Inflammatory macrophage treated with lipopolysaccharide for 1 hour (primary cell): ENCODE measurements around the gene HCN2.
"Not testable (repeated sequence)": the region's sequence is repeated elsewhere in the genome, so short reads cannot be mapped to it uniquely, and the experiment has no call there.

ENCODE experiments used
- DNase-seq, 2 donors: peaks; one replicate each; pipeline ENCODE4 v3.0.0-alpha.2; 2020 to 2022

Gene HCN2

DNA sequence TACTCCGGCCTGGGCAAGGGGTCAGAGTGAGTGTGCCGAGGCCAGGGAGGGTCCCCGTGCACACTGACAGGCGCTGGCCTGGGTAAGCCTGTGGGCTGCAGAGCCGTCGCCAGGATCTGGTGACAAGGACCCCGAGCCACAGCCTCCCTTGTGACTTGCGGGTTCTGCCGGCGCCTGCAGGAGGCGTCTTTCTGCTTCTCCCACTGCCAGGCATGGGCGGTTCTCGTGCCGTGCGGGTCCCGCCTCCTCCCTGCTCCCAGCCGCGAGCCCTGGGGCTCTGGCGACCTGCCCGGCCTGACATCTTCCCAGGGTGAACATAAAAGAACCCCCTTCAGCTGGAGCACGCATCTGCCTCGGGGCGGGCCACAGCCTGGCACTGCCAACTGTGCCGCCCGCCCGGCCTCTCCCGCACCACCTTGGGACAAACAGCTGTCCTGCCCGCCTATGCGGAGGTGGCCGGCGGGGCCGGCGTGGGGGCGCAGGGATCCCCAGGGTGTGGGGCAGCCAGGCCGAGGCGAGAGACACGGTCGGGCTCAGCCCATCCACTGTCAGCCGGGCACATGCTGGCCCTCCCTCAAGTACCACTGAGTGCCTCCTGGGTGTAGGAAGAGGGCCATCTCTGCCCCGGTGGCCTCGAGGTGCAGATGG lies 1.5 kb upstream of the HCN2 start:
- DNase-seq, result peak; percentile 40 to 52

DNA sequence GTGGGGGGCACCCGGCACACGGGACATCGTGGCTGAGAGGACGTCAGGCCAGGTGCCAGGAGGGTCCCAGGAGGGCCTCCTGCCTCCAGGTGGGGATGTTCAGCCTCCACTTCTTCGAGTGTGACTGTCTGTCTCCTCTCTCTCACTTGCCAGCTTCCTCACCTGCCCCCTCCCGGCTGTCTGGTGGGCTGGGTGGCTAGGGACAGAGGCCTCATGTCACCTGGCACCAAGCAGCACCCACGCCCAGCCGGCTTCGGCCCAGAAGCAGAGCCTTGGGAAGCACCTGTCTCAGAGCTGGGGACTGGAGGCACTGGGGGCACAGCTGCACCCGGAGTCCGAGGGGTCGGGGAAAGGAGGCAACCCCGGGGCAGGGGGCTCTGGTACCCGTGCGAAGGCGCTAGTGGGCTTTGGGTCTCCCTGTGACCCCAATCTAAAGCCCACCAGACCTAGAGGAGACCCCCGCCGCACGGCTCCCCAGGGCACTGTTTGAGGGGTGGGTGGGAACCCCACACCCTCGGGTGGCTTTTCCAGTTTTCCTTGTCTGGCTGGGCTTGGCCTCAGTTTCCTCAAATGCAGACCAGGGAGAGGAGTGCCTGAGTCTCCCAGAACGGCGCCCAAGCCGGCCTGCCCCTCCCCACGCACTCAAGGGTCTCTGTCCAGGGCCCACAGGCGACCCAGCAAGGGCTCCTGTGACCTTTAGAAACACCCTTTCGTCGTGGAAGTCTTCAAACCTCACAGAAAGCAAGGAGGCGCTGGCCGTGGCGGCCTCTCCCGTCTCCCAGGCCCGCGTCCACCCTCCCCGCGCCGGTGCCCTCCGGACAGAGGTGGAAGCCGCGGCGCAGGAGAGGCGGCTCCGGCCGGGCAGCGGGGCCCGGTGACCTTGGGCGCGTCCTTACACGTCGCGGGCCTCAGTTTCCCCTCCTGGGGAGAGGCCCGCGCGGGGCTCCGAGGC lies 664 bp upstream of the HCN2 start:
- DNase-seq, result no peak

DNA sequence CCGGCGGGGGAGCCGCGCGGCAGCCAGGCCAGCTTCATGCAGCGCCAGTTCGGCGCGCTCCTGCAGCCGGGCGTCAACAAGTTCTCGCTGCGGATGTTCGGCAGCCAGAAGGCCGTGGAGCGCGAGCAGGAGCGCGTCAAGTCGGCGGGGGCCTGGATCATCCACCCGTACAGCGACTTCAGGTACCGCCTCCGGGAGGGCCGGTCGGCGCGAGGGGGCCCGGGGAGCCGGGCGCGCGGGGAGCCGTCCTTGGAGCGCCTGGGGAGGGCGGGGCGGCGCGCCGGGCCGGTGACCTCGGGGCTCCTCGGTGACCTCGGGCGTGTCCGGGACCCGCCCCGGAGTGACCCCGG lies 690 bp downstream of the HCN2 start:
- no peak for DNase-seq

DNA sequence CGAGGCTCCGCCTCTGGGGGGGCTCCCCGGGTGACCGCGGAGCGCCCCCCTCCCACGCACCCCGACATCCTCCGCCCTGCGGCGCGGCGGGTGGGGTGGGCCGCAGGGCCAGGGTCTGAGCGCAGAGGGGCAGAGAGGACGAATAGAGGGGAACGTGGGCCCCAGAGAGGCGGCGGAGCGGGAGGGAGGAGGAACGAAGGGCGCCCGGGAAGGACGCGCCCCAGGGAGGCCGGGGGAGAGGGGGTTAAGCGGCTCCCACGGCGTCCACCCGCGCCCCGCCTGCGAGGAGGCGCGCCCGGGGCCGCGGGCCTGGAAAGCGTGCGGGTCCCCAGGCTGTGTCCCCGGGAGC lies 1.0 kb downstream of the HCN2 start:
- DNase-seq, result no peak

- peak in 1 of 2 donors; percentile 21 for DNase-seq
Observed at GRCh38 chr19:591099-591958, 1.6 kb downstream of the HCN2 start.

DNA sequence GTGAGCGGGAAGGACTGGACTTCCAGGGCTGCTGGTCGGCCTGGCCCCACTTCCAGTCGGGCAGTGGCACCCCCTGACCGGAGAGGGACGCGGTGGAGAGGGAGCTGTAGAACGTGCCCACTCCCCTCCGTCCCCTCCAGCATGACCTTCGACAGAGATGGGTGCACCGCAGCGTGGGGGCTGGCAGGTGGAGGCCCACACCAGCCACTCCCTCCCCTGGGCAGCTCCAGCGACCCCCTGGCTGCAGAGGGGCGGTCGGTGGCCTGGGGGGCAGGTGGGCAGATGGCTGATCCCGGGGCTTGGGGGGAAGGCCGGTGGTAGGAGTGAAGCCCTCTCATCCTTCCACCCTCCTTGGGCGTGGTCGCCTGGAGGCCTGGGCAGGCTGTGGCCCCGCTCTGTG lies 2.4 kb downstream of the HCN2 start:
- DNase-seq, result no peak

- no peak for DNase-seq
Observed at GRCh38 chr19:593055-593454, 3.4 kb downstream of the HCN2 start.

GRCh38 chr19:593505-593904 lies 3.8 kb downstream of the HCN2 start:
- DNase-seq, result peak in 1 of 2 donors; percentile 46

GRCh38 chr19:594265-594870 lies 4.7 kb downstream of the HCN2 start:
- no peak for DNase-seq

- no peak for DNase-seq
Observed at GRCh38 chr19:595326-596262, 5.9 kb downstream of the HCN2 start.

GRCh38 chr19:596263-596655 lies 6.6 kb downstream of the HCN2 start:
- DNase-seq, result no peak

DNA sequence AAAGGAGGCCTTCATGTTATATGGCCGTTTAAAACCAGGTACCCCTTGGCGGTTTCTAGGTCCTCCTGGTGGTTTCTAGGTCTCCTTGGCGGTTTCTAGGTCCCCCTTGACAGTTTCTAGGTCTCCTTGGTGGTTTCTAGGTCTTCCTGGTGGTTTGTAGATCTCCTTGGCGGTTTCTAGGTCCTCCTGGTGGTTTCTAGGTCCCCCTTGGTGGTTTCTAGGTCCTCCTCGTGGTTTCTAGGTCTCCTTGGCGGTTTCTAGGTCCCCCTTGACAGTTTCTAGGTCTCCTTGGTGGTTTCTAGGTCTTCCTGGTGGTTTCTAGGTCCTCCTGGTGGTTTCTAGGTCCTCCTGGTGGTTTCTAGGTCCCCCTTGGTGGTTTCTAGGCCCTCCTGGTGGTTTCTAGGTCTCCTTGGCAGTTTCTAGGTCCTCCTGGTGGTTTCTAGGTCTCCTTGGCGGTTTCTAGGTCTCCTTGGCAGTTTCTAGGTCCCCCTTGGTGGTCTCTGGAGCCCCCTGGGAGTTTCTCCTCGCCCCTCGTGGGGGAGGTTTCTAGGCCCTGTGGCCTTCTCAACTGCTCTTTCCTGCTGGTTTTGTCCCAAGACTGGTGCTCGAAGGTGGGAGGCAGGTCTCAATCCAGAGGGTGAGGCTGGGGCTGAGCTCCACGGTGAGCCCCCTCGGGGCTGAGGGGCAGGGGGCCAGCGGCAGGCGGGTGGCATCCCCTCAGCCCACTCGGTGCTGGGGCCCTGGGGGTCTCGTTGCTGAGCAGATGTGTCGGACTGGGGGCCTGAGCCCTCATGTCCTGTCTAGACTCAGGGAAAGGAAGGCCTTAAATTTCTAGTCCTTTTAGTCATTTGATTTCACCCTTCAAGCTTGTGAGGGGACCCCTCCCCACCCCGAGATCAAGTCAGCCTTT lies 8.0 kb downstream of the HCN2 start:
- no peak for DNase-seq

- DNase-seq, result no peak
Observed at GRCh38 chr19:601310-601709, 11.6 kb downstream of the HCN2 start.

GRCh38 chr19:601790-602189 lies 12.1 kb downstream of the HCN2 start:
- no peak for DNase-seq

GRCh38 chr19:602391-603301 lies 13.0 kb downstream of the HCN2 start:
- DNase-seq, result no peak

GRCh38 chr19:603302-603639 lies 13.6 kb downstream of the HCN2 start:
- not testable (repeated sequence) for DNase-seq

GRCh38 chr19:603779-604178 lies 14.1 kb downstream of the HCN2 start:
- DNase-seq, result not testable (repeated sequence)

DNA sequence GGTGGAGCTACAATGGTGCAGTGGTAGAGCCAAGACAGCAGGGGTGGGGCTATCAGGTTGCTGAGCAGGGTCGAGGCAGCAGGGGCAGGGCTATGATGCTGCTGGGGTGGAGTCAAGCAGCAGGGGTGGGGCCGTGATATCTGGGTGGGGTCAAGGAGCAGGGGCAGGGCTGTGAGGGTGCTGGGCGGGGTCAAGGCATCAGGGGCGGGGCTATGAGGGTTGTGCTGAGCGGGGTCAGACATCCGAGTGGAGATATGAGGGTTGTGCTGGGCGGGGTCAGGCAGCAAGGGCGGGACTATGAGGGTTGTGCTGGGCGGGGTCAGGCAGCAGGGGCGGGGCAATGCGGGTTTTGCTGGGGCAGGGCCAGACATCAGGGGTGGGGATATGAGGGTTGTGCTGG lies 14.7 kb downstream of the HCN2 start:
- DNase-seq, result peak; percentile 11 to 12

DNA sequence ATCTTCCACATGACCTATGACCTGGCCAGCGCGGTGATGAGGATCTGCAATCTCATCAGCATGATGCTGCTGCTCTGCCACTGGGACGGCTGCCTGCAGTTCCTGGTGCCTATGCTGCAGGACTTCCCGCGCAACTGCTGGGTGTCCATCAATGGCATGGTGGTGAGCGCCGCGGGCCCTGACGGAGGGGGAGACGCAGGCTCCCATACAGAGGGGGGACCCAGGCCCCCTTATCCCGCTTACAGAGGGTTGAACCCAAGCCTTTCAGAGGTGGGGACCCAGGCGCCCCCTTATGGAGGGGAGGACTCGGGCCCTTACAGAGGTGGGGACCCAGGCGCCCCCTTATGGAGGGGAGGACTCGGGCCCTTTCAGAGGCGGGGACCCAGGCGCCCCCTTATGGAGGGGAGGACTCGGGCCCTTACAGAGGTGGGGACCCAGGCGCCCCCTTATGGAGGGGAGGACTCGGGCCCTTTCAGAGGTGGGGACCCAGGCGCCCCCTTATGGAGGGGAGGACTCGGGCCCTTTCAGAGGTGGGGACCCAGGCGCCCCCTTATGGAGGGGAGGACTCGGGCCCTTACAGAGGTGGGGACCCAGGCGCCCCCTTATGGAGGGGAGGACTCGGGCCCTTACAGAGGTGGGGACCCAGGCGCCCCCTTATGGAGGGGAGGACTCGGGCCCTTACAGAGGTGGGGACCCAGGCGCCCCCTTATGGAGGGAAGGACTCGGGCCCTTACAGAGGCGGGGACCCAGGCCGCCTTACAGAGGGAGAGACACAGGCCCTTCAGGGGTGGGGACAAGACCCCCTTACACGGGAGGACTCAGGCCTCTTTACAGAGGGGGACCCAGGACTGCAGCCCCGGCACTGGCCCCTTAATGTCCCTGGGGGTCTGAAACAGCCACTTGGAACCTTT lies 15.6 kb downstream of the HCN2 start:
- DNase-seq, result not testable (repeated sequence)
